CD4-positive, alpha-beta memory T cell (primary cell): ENCODE data around the gene NT5C1A. TPM values are rescaled to one million over a fixed set of nuclear protein-coding genes. Genes with fewer than 3 reads are reported as not detected.

Experiments used
- CTCF ChIA-PET: fragments of 350-600 bp; sonication (Branson Sonifier 250); formaldehyde crosslinking; loops from one replicate; lab custom pipeline; 2021; ENCODE audit warnings: inconsistent platforms; ENCODE audit not compliant: partially characterized antibody; lab: Charles Lee
- POLR2A ChIA-PET: fragments of 350-600 bp; sonication (Branson Sonifier 250); formaldehyde crosslinking; loops from one replicate; lab custom pipeline; 2021; ENCODE audit not compliant: partially characterized antibody; lab: Charles Lee
- DNase-seq, 5 donors: peaks; one replicate each; pipeline versions ENCODE4 v3.0.0 to v3.0.0-alpha.2; 2020 to 2022; ENCODE audit warnings: mixed read lengths in 1 of 5
- H3K27ac ChIP-seq: one replicate; pipeline ENCODE4 v1.7.0; 2013; ENCODE audit warnings: low read depth, low read length
- H3K27me3 ChIP-seq: 2 replicates; pipeline ENCODE4 v1.7.0; 2013; ENCODE audit warnings: mild to moderate bottlenecking, low read length, moderate library complexity; ENCODE audit not compliant: insufficient read depth
- H3K36me3 ChIP-seq: 2 replicates; pipeline ENCODE4 v1.7.0; 2013; ENCODE audit warnings: mild to moderate bottlenecking, low read length, moderate library complexity; ENCODE audit not compliant: insufficient read depth
- H3K4me1 ChIP-seq: 2 replicates; pipeline ENCODE4 v1.7.0; 2013; ENCODE audit warnings: mild to moderate bottlenecking, low read length, moderate library complexity; ENCODE audit not compliant: insufficient read depth
- H3K4me3 ChIP-seq, 2 donors: one replicate each; pipeline ENCODE4 v1.7.0; 2013; ENCODE audit warnings: low read length in 2 of 2, mild to moderate bottlenecking in 1 of 2
- H3K9me3 ChIP-seq, 2 donors: one replicate each; pipeline ENCODE4 v1.7.0; 2013; ENCODE audit warnings: low read length in 2 of 2, control low read depth in 1 of 2; ENCODE audit not compliant: control insufficient read depth in 1 of 2
- H3K27ac Mint-ChIP-seq, 7 donors: one replicate each; pipeline ENCODE4 v1.8.0; 2020 to 2021; ENCODE audit warnings: mixed read lengths in 7 of 7, mild to moderate bottlenecking in 6 of 7, inconsistent platforms in 3 of 7, moderate library complexity in 3 of 7
- H3K27me3 Mint-ChIP-seq, 2 donors: one replicate each; pipeline ENCODE4 v1.8.0; 2020 to 2021; ENCODE audit warnings: mixed read lengths in 2 of 2
- H3K36me3 Mint-ChIP-seq, 2 donors: one replicate each; pipeline ENCODE4 v1.8.0; 2020 to 2021; ENCODE audit warnings: mixed read lengths in 2 of 2, inconsistent platforms in 1 of 2, mild to moderate bottlenecking in 1 of 2
- H3K4me1 Mint-ChIP-seq, 4 donors: one replicate each; pipeline ENCODE4 v1.8.0; 2020 to 2021; ENCODE audit warnings: mixed read lengths in 4 of 4, mild to moderate bottlenecking in 1 of 4
- H3K4me3 Mint-ChIP-seq, 8 donors: one replicate each; pipeline ENCODE4 v1.8.0; 2020 to 2021; ENCODE audit warnings: mixed read lengths in 8 of 8, mild to moderate bottlenecking in 7 of 8, moderate library complexity in 6 of 8, inconsistent platforms in 3 of 8
- H3K9me3 Mint-ChIP-seq, 8 donors: one replicate each; pipeline ENCODE4 v1.8.0; 2020 to 2021; ENCODE audit warnings: mixed read lengths in 8 of 8, mild to moderate bottlenecking in 5 of 8, inconsistent platforms in 3 of 8, moderate library complexity in 1 of 8
- intact Hi-C: fragments of 100-400 bp; cut with micrococcal nuclease; formaldehyde crosslinking; loops from one replicate; pipeline ENCODE4 v1.15.1; 2023
- polyA plus RNA-seq, 2 donors: library from polyadenylated mRNA; unstranded; fragments of 300-500 nt; fragmentation: Illumina TruSeq; gene quantifications; one replicate each; pipeline ENCODE4 v1.2.3, GENCODE V29; 2021
- total RNA-seq, 2 experiments: library from RNA; stranded (reverse); gene quantifications; one replicate each; pipeline ENCODE4 v1.2.3, GENCODE V29; 2021

Gene NT5C1A
- total and polyA plus RNA-seq, 4 experiments from 2014 or later = 0.29 to 0.42 TPM; not detected in 2

GRCh38 chr1:39690225-39690624 lies 18.3 kb upstream of the NT5C1A start:
- Mint-ChIP-seq H3K4me1 (peaks cover 21 to 52% (median 41%) of the 10 kb centered on the region in 4 donors), H3K27ac (peak overlapping the region; percentile 83 to 95 (median 90)), H3K27me3 (no peaks in the 10 kb centered on the region), H3K9me3 (no peaks in the 10 kb centered on the region), H3K4me3 (peak overlapping the region; percentile 83 to 95 (median 87)), H3K36me3 (peaks cover 2 to 4% of the 10 kb centered on the region in 2 donors)
- H3K9me3 ChIP-seq = no peaks in the 10 kb centered on the region
- no peaks in the 10 kb centered on the region for H3K27me3 ChIP-seq
- DNase-seq = no peak
- intact Hi-C loops = loop anchor here (5.0 kb wide), 1 partner anchor 47 kb away; the partner anchor contains the start of gene PPIE
- no peak overlapping the region for H3K4me3 ChIP-seq
- ChIA-PET POLR2A (interaction anchor here (0.7 to 5.6 kb wide), 5 partner anchors 10 to 115 kb away, joined by 3 to 62 read pairs (median 5); partner anchors contain the start of gene NT5C1A), CTCF (interaction anchor here (1.1 to 5.8 kb wide), 5 partner anchors 9 to 31 kb away, joined by 4 to 37 read pairs (median 10); partner anchors contain the start of gene NT5C1A)
- H3K4me1 ChIP-seq = peaks cover 46% of the 10 kb centered on the region
- no peak overlapping the region for H3K27ac ChIP-seq
- H3K36me3 ChIP-seq = no peaks in the 10 kb centered on the region

GRCh38 chr1:39689635-39690034 lies 17.7 kb upstream of the NT5C1A start:
- POLR2A ChIA-PET = interaction anchor here (1.0 to 5.6 kb wide), 3 partner anchors 10 to 114 kb away, joined by 3 to 62 read pairs (median 60); partner anchors contain the start of gene NT5C1A

DNA sequence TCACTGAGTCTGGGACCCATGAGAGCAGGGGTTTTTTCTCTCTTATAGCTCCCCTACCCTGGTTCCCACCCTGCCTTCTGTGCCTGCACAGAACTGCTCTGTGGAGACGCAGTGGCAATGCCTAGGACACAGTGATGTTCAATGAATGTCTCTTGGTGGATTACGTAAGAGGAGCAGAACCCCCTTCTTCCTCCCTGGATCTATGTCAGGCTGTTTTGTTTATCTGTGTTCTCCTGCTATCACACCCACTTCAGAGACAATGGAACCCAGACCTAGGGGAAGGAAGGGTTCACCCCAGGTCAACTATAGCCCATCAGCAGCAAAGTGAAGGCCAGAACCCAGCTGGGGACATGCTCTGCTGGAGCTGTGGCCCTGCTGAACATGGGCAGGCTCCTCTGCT lies 17.3 kb upstream of the NT5C1A start:
- Histone ChIP-seq H3K4me3 (no peak overlapping the region), H3K4me1 (peaks cover 54% of the 10 kb centered on the region), H3K36me3 (no peaks in the 10 kb centered on the region), H3K9me3 (no peaks in the 10 kb centered on the region), H3K27ac (no peak overlapping the region), H3K27me3 (no peaks in the 10 kb centered on the region)
- Mint-ChIP-seq H3K36me3 (peaks cover 2 to 8% of the 10 kb centered on the region in 2 donors), H3K27me3 (no peaks in the 10 kb centered on the region), H3K27ac (peak overlapping the region in 4 of 7 donors; percentile 32 to 88 (median 54)), H3K9me3 (no peaks in the 10 kb centered on the region), H3K4me1 (peaks cover 25 to 59% (median 44%) of the 10 kb centered on the region in 4 donors), H3K4me3 (peak overlapping the region in 1 of 8 donors; percentile 88)
- ChIA-PET POLR2A (interaction anchor here (4.1 to 5.6 kb wide), 2 partner anchors 9 to 17 kb away, joined by 60 to 62 read pairs; partner anchors contain the start of gene NT5C1A), CTCF (interaction anchor here (0.7 to 5.8 kb wide), 7 partner anchors 8 to 84 kb away, joined by 3 to 37 read pairs (median 8); partner anchors contain the start of gene NT5C1A)
- intact Hi-C loops = no loop called here
- DNase-seq = no peak

More at GRCh38 chr1:39689635-39690034, 17.7 kb upstream of the NT5C1A start:
- peaks cover 49% of the 10 kb centered on the region for H3K4me1 ChIP-seq
- H3K9me3 ChIP-seq = no peaks in the 10 kb centered on the region
- no peaks in the 10 kb centered on the region for H3K36me3 ChIP-seq
- Mint-ChIP-seq H3K4me1 (peaks cover 23 to 57% (median 43%) of the 10 kb centered on the region in 4 donors), H3K27me3 (no peaks in the 10 kb centered on the region), H3K9me3 (no peaks in the 10 kb centered on the region), H3K4me3 (peak overlapping the region; percentile 31 to 95 (median 86)), H3K27ac (peak overlapping the region in 5 of 7 donors; percentile 35 to 95 (median 90)), H3K36me3 (peaks cover 2 to 8% of the 10 kb centered on the region in 2 donors)
- no peak for DNase-seq
- no peaks in the 10 kb centered on the region for H3K27me3 ChIP-seq
- H3K4me3 ChIP-seq = no peak overlapping the region
- intact Hi-C loops = loop anchor here (5.0 kb wide), 1 partner anchor 48 kb away; the partner anchor contains the start of gene PPIE
- no peak overlapping the region for H3K27ac ChIP-seq
- CTCF ChIA-PET = interaction anchor here (0.7 to 5.8 kb wide), 7 partner anchors 8 to 85 kb away, joined by 3 to 37 read pairs (median 8); partner anchors contain the start of gene NT5C1A

DNA sequence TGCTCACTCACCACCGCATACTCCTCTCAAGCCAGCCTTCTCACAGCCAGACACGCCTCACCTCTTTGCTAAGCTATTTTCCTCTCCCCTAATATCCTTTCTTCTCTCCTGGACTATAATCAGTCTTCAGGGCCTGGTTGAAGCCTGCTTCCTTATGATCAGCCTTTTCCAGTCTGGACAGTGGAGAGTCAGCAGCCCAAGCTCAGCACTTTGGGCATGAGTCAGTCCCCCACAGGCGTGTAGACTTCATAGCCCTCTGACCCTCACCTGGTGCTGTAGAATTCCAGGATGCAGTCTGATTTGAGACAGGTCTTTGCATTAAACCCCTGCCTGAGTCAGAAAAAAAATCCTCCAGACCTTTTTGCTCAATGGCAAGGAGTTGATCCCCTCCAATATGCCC lies 16.8 kb upstream of the NT5C1A start:
- H3K27me3 Mint-ChIP-seq = no peaks in the 10 kb centered on the region
- Histone ChIP-seq H3K9me3 (no peaks in the 10 kb centered on the region), H3K4me1 (peaks cover 56% of the 10 kb centered on the region), H3K27me3 (no peaks in the 10 kb centered on the region), H3K36me3 (no peaks in the 10 kb centered on the region), H3K27ac (no peak overlapping the region), H3K4me3 (no peak overlapping the region)
- ChIA-PET CTCF (interaction anchor here (1.6 to 2.2 kb wide), 2 partner anchors 16 to 84 kb away, joined by 4 to 16 read pairs; partner anchors contain the start of gene NT5C1A), POLR2A (no interaction called here)
- intact Hi-C loops = no loop called here
- peak overlapping the region in 3 of 7 donors; percentile 3 to 73 (median 38) for H3K27ac Mint-ChIP-seq
- peaks cover 2 to 8% of the 10 kb centered on the region in 2 donors for H3K36me3 Mint-ChIP-seq
- peaks cover 25 to 59% (median 45%) of the 10 kb centered on the region in 4 donors for H3K4me1 Mint-ChIP-seq
- DNase-seq = no peak
- no peaks in the 10 kb centered on the region for H3K9me3 Mint-ChIP-seq
- peak overlapping the region in 1 of 8 donors; percentile 8 for H3K4me3 Mint-ChIP-seq

DNA sequence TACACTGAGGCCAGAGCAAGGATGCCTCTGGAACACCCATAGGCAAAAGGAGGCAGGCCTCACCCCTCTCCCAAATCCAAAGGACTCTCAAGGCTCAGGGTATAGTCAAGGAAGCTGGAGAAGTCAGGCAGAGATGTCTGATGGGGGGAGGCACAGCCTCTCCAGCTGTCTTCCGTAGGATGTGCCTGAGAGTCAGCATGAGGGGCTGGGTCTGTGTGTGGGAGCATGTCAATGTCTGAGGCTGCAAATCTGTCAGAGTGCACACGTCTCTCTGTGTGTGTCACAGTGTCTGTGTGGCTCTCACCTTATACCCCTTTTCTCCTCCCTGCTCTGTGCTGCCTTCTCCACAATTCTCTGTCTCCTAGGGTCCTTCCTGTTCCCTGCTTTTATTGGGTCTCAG lies 15.3 kb upstream of the NT5C1A start:
- Histone ChIP-seq H3K9me3 (no peaks in the 10 kb centered on the region), H3K36me3 (no peaks in the 10 kb centered on the region), H3K4me3 (no peak overlapping the region), H3K27me3 (no peaks in the 10 kb centered on the region), H3K27ac (no peak overlapping the region), H3K4me1 (peaks cover 57% of the 10 kb centered on the region)
- ChIA-PET POLR2A (interaction anchor here (0.6 kb wide), 1 partner anchor 367 kb away, joined by 3 read pairs; no protein-coding TSS in a partner anchor), CTCF (interaction anchor here (0.9 kb wide), 1 partner anchor 16 kb away, joined by 3 read pairs; no protein-coding TSS in a partner anchor)
- H3K36me3 Mint-ChIP-seq = peaks cover 8 to 12% of the 10 kb centered on the region in 2 donors
- peaks cover 23 to 61% (median 44%) of the 10 kb centered on the region in 4 donors for H3K4me1 Mint-ChIP-seq
- H3K27ac Mint-ChIP-seq = peak overlapping the region in 5 of 7 donors; percentile 29 to 52 (median 43)
- H3K9me3 Mint-ChIP-seq = no peaks in the 10 kb centered on the region
- no peak for DNase-seq
- intact Hi-C loops = no loop called here
- peak overlapping the region in 1 of 8 donors; percentile 21 for H3K4me3 Mint-ChIP-seq
- H3K27me3 Mint-ChIP-seq = peaks cover 0 to 2% of the 10 kb centered on the region in 2 donors

- CTCF ChIA-PET = interaction anchor here (2.4 kb wide), 1 partner anchor 27 kb away, joined by 13 read pairs; no protein-coding TSS in a partner anchor
- DNase-seq = no peak
- peak overlapping the region in 5 of 7 donors; percentile 24 to 86 (median 54) for H3K27ac Mint-ChIP-seq
These were observed 13.2 kb upstream of the NT5C1A start for GRCh38 chr1:39685071-39685470.

More at GRCh38 chr1:39685071-39685470, 13.2 kb upstream of the NT5C1A start:
- H3K27me3 Mint-ChIP-seq = peaks cover 0 to 2% of the 10 kb centered on the region in 2 donors
- no peaks in the 10 kb centered on the region for H3K9me3 Mint-ChIP-seq
- Histone ChIP-seq H3K9me3 (no peaks in the 10 kb centered on the region), H3K27me3 (no peaks in the 10 kb centered on the region), H3K4me3 (no peak overlapping the region), H3K27ac (no peak overlapping the region), H3K4me1 (peaks cover 57% of the 10 kb centered on the region), H3K36me3 (no peaks in the 10 kb centered on the region)
- peak overlapping the region in 6 of 8 donors; percentile 48 to 77 (median 62) for H3K4me3 Mint-ChIP-seq
- H3K4me1 Mint-ChIP-seq = peaks cover 22 to 54% (median 48%) of the 10 kb centered on the region in 4 donors
- intact Hi-C loops = no loop called here
- POLR2A ChIA-PET = interaction anchor here (2.0 kb wide), 1 partner anchor 7 kb away, joined by 21 read pairs; the partner anchor contains the start of gene HPCAL4
- H3K36me3 Mint-ChIP-seq = peaks cover 12 to 14% of the 10 kb centered on the region in 2 donors
